GM12878 (cell line): ENCODE results near the gene ACVR1C.

Experiments used
- CTCF ChIP-seq, 3 experiments: IDR thresholded peaks in 2 of 3; conservative IDR thresholded peaks in 1 of 3; 2 replicates each; pipeline ENCODE4 v1.5.1; 2011; ENCODE audit warnings: low read depth in 3 of 3, low read length in 3 of 3, mild to moderate bottlenecking in 3 of 3, control low read depth in 2 of 3, moderate library complexity in 2 of 3, inconsistent platforms in 1 of 3, mixed read lengths in 1 of 3; ENCODE audit not compliant: control insufficient read depth in 2 of 3, insufficient read depth in 1 of 3; ENCODE audit errors: extremely low read depth in 1 of 3
- FOXK2 ChIP-seq: fragments of 450-650 bp; IDR thresholded peaks from 2 replicates; pipeline ENCODE4 v1.6.1; 2017; ENCODE audit warnings: mild to moderate bottlenecking, moderate library complexity
- HDAC2 ChIP-seq: fragments of 200-600 bp; sonication (generic); IDR thresholded peaks from 2 replicates; pipeline ENCODE4 v1.6.1; 2017
- POLR2A ChIP-seq: IDR thresholded peaks from 2 replicates; pipeline ENCODE4 v1.6.1; 2011; ENCODE audit warnings: low read depth, mild to moderate bottlenecking, low read length
- RAD21 ChIP-seq: IDR thresholded peaks from 2 replicates; pipeline ENCODE4 v1.6.1; 2011; ENCODE audit warnings: mild to moderate bottlenecking, low read depth, low read length, moderate library complexity; ENCODE audit not compliant: insufficient read depth
- TCF12 ChIP-seq: IDR thresholded peaks from 2 replicates; pipeline ENCODE4 v1.6.1; 2011; ENCODE audit warnings: low read depth, mild to moderate bottlenecking, low read length
- ZNF274 ChIP-seq: IDR thresholded peaks from one replicate; pipeline ENCODE4 v1.8.0; 2011; ENCODE audit not compliant: insufficient read length, insufficient read depth

- no peak for TF ChIP-seq CTCF (IDR thresholded peaks at IDR 0.05 in 2 of 3, conservative IDR thresholded peaks at IDR 0.05 in 1 of 3; ENCODE audit: control insufficient read depth in 2 of 3, extremely low read depth in 1 of 3, insufficient read depth in 1 of 3, low read depth in 3 of 3, low read length in 3 of 3)
- no peak for TF ChIP-seq FOXK2
- TF ChIP-seq TCF12: no peak
- no peak for TF ChIP-seq HDAC2
- TF ChIP-seq POLR2A: no peak
- TF ChIP-seq ZNF274: no peak
- TF ChIP-seq RAD21: no peak
Measured at GRCh38 chr2:157587576-157587975, 41.1 kb downstream of the ACVR1C start.
